PC-3 (cell line): ENCODE measurements around the gene PSD. TPM values are rescaled to one million over a fixed set of nuclear protein-coding genes. Genes with fewer than 3 reads are reported as not detected.

Experiments
- ATAC-seq: fragments of 200-7000 bp; cut with Tn5 transposase; 2 replicates; pipeline ENCODE4 v1.9.1; 2020; ENCODE audit warnings: mild to moderate bottlenecking, moderate library complexity
- BruUV-seq: library from RNA; stranded (reverse); fragments of 400-500 nt; replicated peaks from 2 replicates; lab custom pipeline; 2021; lab: Mats Ljungman, UMichigan
- CTCF ChIA-PET: fragments of 300-600 bp; sonication (Branson Sonifier 250); formaldehyde crosslinking; loops from one replicate; lab custom pipeline; 2022; ENCODE audit warnings: antibody characterized with exemption; lab: Charles Lee
- POLR2A ChIA-PET: fragments of 300-600 bp; sonication (Branson Sonifier 250); formaldehyde crosslinking; loops from one replicate; lab custom pipeline; 2022; ENCODE audit warnings: antibody characterized with exemption; ENCODE audit not compliant: unreplicated experiment; lab: Charles Lee
- DNase-seq: peaks from one replicate; pipeline ENCODE4 v3.0.0-alpha.2; 2015
- H2AFZ ChIP-seq: fragments of 300-600 bp; sonication (generic); 2 replicates; pipeline ENCODE4 v1.6.0; 2016; ENCODE audit warnings: antibody characterized with exemption, low read length
- H3F3A ChIP-seq: fragments of 300-600 bp; sonication (generic); one replicate; pipeline ENCODE4 v1.6.0; 2017; ENCODE audit warnings: antibody characterized with exemption, low read length, control low read depth, mild to moderate bottlenecking; ENCODE audit not compliant: unreplicated experiment
- H3K27ac ChIP-seq: fragments of 300-600 bp; sonication (generic); 2 replicates; pipeline ENCODE4 v1.5.1; 2016; ENCODE audit warnings: mild to moderate bottlenecking, low read length
- H3K27me3 ChIP-seq: fragments of 300-600 bp; sonication (generic); 2 replicates; pipeline ENCODE4 v1.6.1; 2016; ENCODE audit warnings: low read length, mixed read lengths
- H3K36me3 ChIP-seq: fragments of 300-600 bp; sonication (generic); 2 replicates; pipeline ENCODE4 v1.6.1; 2016; ENCODE audit warnings: low read depth, mixed run types, low read length, mixed read lengths
- H3K4me1 ChIP-seq: fragments of 300-600 bp; sonication (generic); 2 replicates; pipeline ENCODE4 v1.5.1; 2016; ENCODE audit warnings: low read length; ENCODE audit not compliant: insufficient read depth
- H3K4me2 ChIP-seq: fragments of 300-600 bp; sonication (generic); 2 replicates; pipeline ENCODE4 v1.6.0; 2016; ENCODE audit warnings: low read length
- H3K4me3 ChIP-seq: fragments of 300-600 bp; sonication (generic); 2 replicates; pipeline ENCODE4 v1.5.1; 2016; ENCODE audit warnings: mild to moderate bottlenecking, low read length, mixed read lengths
- H3K79me2 ChIP-seq: fragments of 300-600 bp; sonication (generic); 2 replicates; pipeline ENCODE4 v1.6.1; 2017; ENCODE audit warnings: low read length, mixed read lengths
- H3K9ac ChIP-seq: fragments of 300-600 bp; sonication (generic); 2 replicates; pipeline ENCODE4 v1.6.0; 2016; ENCODE audit warnings: mild to moderate bottlenecking, low read length
- H3K9me2 ChIP-seq: fragments of 300-600 bp; sonication (generic); replicated peaks from 2 replicates; pipeline ENCODE4 v1.6.1; 2016; ENCODE audit warnings: mixed run types, low read length, mixed read lengths
- H3K9me3 ChIP-seq: fragments of 300-600 bp; sonication (generic); 2 replicates; pipeline ENCODE4 v1.6.1; 2016; ENCODE audit warnings: low read length, mixed read lengths
- H4K20me1 ChIP-seq: fragments of 300-600 bp; sonication (generic); 2 replicates; pipeline ENCODE4 v1.6.1; 2016; ENCODE audit warnings: low read length, mixed read lengths
- EZH2 ChIP-seq: fragments of 300-600 bp; sonication (generic); IDR thresholded peaks from one replicate; pipeline ENCODE4 v1.6.1; 2017; ENCODE audit warnings: antibody characterized with exemption, mild to moderate bottlenecking, low read length; ENCODE audit not compliant: unreplicated experiment
- EZH2phosphoT487 ChIP-seq: fragments of 300-600 bp; sonication (generic); IDR thresholded peaks from 2 replicates; pipeline ENCODE4 v1.6.1; 2018; ENCODE audit warnings: mild to moderate bottlenecking, antibody characterized with exemption, low read length, borderline replicate concordance
- intact Hi-C: fragments of 100-400 bp; cut with micrococcal nuclease; formaldehyde crosslinking; loops from 2 replicates; pipeline ENCODE4 v1.9.0; 2023
- total RNA-seq: library from RNA; depleted of rRNA; stranded (reverse); fragments of >200 nt; gene quantifications from 2 replicates; pipeline ENCODE4 v1.2.3, GENCODE V29; 2014
- TF ChIP-seq, protein P1 (sequence below): fragments of 300-600 bp; sonication (generic); conservative IDR thresholded peaks from 2 replicates; pipeline ENCODE4 v1.5.1; 2017; ENCODE audit warnings: antibody characterized with exemption, low read depth, mild to moderate bottlenecking, low read length

Gene PSD
- total RNA-seq, 1 experiment from 2014 or later = 0.22 TPM

DNA sequence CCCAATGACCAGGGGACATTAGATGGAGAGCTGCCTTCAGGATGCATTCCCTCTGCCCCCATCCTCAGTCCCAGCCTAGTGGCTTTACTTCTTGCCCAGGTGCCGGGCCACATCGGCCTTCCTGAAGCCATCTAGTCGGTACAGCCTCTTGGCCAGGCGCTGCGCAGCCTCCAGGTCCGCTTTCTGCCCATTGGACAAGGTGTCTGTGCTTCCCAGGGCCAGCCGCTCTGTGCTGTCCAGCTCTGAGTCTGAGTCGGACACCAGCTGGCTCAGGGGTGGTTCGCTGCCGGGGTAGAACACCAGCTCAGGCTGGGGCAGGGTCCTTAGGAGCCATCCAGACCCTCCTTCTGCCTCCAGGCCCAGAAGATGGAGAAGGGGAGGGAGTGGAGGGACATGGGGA lies 6.3 kb downstream of the PSD start:
- no peak for DNase-seq
- no peaks in the 10 kb centered on the region for H3K4me1 ChIP-seq
- H3K4me2 ChIP-seq = no peak overlapping the region
- no peaks in the 10 kb centered on the region for H3K36me3 ChIP-seq
- intact Hi-C loops = no loop called here
- no peaks in the 10 kb centered on the region for H3K79me2 ChIP-seq
- no TSS peak for BruUV-seq
- H3K27me3 ChIP-seq = peaks cover 8% of the 10 kb centered on the region; the same call in 1 of the 2 replicates
- no peak overlapping the region for H3K9ac ChIP-seq
- no peak overlapping the region for H2AFZ ChIP-seq
- no peaks in the 10 kb centered on the region for H4K20me1 ChIP-seq
- no peaks in the 10 kb centered on the region for H3F3A ChIP-seq
- TF ChIP-seq EZH2 = no peak
- TF ChIP-seq, protein P1, sequence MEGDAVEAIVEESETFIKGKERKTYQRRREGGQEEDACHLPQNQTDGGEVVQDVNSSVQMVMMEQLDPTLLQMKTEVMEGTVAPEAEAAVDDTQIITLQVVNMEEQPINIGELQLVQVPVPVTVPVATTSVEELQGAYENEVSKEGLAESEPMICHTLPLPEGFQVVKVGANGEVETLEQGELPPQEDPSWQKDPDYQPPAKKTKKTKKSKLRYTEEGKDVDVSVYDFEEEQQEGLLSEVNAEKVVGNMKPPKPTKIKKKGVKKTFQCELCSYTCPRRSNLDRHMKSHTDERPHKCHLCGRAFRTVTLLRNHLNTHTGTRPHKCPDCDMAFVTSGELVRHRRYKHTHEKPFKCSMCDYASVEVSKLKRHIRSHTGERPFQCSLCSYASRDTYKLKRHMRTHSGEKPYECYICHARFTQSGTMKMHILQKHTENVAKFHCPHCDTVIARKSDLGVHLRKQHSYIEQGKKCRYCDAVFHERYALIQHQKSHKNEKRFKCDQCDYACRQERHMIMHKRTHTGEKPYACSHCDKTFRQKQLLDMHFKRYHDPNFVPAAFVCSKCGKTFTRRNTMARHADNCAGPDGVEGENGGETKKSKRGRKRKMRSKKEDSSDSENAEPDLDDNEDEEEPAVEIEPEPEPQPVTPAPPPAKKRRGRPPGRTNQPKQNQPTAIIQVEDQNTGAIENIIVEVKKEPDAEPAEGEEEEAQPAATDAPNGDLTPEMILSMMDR = no peak
- no peak for TF ChIP-seq EZH2phosphoT487
- no peak overlapping the region for H3K27ac ChIP-seq
- CTCF ChIA-PET = no interaction called here
- ATAC-seq = no peak
- POLR2A ChIA-PET = no interaction called here
- no peaks in the 10 kb centered on the region for H3K9me3 ChIP-seq
- H3K4me3 ChIP-seq = no peak overlapping the region
- no peaks in the 10 kb centered on the region for H3K9me2 ChIP-seq

DNA sequence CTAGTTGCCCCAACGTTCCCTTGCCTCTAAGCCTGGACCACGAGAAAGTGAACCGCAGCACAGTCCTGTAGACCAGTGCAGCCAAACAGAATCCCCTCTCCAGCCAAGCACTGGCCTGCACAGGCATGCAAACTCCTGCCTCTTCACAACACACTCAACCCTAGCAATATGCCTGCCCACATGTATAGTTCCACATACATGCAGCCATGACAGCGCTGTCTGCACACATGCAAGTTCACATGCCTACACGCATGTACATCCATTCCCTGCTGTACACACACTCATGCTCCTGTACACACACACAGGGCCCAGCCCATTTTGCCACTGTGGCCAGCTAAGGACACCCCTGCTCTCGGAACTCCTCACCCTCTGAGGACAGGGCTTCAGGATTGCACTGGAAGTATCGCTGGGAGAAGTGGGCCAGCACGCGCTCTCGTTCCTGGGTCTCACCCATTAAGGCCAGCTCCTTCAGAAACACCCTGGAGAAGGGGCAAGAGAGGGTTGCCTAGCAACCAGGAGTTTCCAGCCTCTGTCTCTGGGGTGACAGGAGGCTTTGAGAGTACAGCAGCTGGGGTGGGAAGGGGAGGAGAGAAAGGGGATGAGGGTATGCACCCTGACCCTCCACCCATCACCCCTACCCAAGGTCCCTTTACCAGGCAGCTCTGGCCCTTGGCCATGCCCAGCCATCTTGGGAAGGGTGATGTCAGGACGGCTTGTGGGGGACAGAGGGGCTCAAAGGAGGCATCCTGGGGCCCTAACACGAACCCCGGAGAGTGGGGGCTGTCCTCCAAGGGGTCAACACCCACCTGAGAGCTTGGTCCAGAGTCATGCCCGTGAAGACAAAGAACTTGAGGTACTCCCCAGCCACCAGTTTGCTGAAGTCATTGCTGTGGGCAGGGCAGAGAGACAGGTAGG lies 7.0 kb downstream of the PSD start:
- ChIA-PET POLR2A (no interaction called here), CTCF (no interaction called here)
- H3K9ac ChIP-seq = no peak overlapping the region
- intact Hi-C loops = no loop called here
- no peaks in the 10 kb centered on the region for H4K20me1 ChIP-seq
- H3K27ac ChIP-seq = no peak overlapping the region
- no peaks in the 10 kb centered on the region for H3K9me3 ChIP-seq
- H2AFZ ChIP-seq = no peak overlapping the region
- no peak overlapping the region for H3K4me3 ChIP-seq
- H3K27me3 ChIP-seq = peaks cover 8% of the 10 kb centered on the region; the same call in 1 of the 2 replicates
- no peak for ATAC-seq
- no peak for DNase-seq
- TF ChIP-seq EZH2phosphoT487 = no peak
- TF ChIP-seq, protein P1 = no peak
- no peak for TF ChIP-seq EZH2
- no peak overlapping the region for H3K4me2 ChIP-seq
- no peaks in the 10 kb centered on the region for H3K36me3 ChIP-seq
- BruUV-seq = no TSS peak
- H3K9me2 ChIP-seq = no peaks in the 10 kb centered on the region
- H3F3A ChIP-seq = no peaks in the 10 kb centered on the region
- H3K79me2 ChIP-seq = no peaks in the 10 kb centered on the region
- no peaks in the 10 kb centered on the region for H3K4me1 ChIP-seq
